Ramos (cell line): Measurements from ENCODE around the gene WARS2.
"Not testable (repeated sequence)": the region's sequence is repeated elsewhere in the genome, so short reads cannot be mapped to it uniquely, and the experiment has no call there.

Experiments
- in situ Hi-C: fragments of 300-500 bp; cut with MboI; formaldehyde crosslinking; loops from one replicate; pipeline ENCODE4 v1.14.3; 2022; ENCODE audit warnings: low sequenced_read_pairs; ENCODE audit not compliant: unreplicated experiment

WARS2 gene

GRCh38 chr1:119141020-119141424 lies 569 bp upstream of the WARS2 start:
- in situ Hi-C loops, result no loop called here

- in situ Hi-C loops, result no loop called here
Measured at GRCh38 chr1:119139857-119140176, 636 bp downstream of the WARS2 start.

DNA sequence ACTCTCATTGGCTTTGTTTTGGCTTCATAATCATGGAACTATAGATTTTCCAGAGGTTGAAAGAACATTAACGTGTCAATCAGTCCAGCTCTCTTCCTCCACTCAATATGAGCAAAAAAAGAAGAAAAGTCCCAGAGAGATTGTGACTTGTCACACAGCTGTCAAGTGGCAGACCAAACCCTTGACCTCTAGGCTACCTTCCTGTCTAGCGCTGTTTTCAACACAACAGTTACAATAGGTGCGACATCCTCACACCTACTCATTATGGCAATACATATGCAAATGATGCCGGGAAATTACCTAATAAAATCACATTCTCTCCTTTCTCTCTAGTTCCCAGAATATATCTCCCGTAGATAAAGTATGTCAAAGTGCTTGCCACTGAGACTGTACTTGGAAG lies 1.1 kb downstream of the WARS2 start:
- in situ Hi-C loops, result no loop called here

DNA sequence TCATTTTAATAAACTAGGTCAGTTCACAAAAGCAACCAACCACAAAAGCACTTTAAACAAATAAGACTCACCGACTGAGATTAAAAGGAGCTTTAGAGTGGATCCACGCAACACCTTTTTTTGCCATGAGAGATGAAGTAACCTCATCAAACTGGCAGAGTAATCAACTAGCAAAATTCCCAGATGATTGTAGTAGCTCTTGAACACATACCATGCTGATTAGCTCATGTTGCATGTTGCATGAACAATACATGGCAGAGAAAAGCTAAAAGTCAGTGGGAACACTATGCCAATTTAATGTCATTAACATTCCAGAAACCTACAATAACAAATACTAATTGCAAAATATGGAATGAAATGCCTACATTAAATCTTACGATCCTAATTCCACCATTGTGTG lies 4.1 kb downstream of the WARS2 start:
- in situ Hi-C loops, result no loop called here

DNA sequence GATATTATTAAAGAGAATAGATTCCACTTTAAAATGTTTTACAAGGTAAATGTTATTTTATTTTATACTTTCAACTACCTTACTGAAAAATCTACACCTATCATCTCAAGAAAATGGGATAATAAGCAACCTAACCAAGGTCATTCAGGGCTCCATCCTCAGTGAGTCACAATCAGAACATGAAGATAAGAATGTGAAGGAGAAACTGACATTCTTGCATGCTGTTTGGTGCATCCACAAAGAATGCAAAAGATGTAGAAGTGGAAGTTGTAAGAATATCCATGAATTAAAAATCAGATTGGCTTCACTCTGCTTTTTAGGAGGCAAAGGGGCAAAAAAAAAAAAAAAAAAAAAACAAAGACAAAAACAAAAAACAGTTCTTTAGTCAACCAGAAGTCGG lies 6.5 kb downstream of the WARS2 start:
- in situ Hi-C loops, result no loop called here

DNA sequence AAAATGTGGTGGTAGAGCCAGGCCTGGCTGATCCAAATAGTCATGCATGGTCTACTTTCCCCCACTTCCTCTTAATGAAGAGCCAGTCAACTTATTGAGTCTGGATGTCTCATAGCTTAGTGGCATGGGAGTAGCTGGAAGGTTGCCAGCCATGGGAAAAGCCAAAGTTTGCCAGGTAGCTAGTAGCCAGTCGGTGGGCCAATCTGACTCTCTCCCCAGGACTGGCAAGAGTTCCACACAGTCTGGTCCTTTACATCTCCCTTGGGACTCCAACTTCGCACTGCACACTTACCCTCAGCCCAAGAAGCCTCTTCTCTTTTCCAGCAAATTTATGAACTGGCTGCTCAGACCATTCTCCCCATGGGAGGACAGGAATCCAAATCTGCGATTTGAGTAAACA lies 8.3 kb downstream of the WARS2 start:
- in situ Hi-C loops, result no loop called here

DNA sequence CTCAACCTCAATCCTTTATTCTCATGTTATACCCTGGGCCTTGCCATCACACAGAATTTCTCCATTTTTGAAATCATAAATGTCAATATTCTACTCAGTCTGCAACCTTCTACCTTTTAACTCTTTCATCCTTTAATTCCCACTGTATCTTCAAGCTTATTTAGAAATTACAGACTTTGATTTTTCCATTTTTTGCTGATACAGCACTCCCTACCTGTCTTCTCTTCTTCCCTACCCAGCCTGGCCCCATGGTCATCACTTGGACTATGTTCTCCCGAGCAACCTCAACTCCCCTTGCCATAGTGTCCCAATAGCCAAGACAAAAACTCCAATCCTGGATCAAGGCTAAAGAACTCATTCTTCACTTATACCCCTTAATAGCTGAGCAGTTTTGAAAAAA lies 14.6 kb downstream of the WARS2 start:
- in situ Hi-C loops, result no loop called here

GRCh38 chr1:119124764-119125163 lies 15.7 kb downstream of the WARS2 start:
- in situ Hi-C loops, result no loop called here

GRCh38 chr1:119121872-119122271 lies 18.6 kb downstream of the WARS2 start:
- in situ Hi-C loops, result not testable (repeated sequence)

GRCh38 chr1:119116725-119117124 lies 23.7 kb downstream of the WARS2 start:
- in situ Hi-C loops, result no loop called here

DNA sequence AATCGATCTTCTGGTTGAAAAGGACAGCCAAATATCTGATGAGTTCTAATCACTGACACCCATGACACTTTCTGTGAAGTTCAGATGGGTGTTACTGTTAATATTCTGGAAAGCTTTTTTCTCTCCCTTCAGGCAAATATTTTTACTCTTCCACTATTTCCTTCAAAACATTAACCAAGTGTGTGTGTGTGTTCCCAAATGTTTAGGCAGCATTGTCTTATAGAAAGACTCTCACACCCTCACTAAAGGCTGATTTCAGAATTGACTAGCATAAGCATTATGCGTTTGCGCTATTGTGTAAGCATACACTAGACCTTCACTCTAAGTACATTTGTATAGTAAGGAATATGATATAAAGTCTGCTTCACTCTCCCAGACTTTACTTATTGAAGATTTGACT lies 24.7 kb downstream of the WARS2 start:
- in situ Hi-C loops, result no loop called here

- in situ Hi-C loops, result no loop called here
Measured at GRCh38 chr1:119115311-119115710, 25.1 kb downstream of the WARS2 start.

DNA sequence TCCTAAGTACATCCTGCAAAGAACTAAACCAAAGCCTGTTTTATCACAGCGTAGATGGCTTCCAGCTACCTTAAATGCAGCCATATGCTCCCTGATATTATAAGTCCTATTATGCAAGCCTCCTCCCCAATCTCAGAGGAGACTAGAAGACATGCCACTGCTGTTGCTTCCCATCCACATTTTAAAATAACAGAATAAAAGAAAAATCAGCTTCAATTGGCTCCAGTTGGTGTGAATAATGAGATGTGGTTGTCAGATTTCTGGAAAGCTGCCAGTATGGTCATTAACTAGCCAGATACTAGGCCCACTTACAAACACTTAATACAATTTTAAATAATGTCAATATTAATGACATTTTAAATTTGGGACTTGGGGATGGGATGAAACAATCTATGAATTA lies 25.7 kb downstream of the WARS2 start:
- in situ Hi-C loops, result no loop called here

DNA sequence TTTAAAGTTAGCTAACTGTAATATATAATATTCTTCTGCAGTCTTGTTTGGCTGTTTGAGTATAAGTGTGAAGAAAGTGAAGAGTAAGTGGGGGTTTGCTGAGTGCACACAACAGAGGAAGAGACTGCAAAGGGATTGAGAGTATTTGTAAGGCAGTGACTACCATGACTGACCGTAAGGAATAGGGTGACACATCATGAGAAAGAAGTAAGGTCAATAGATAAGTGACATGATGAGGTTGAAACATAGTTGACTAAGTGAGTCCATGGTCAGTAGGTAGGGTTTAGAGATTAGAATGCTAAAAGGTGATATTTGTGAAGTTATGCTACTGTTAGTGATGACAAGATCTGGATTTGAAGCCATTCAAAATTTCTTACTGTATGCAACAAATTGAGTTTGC lies 27.7 kb downstream of the WARS2 start:
- in situ Hi-C loops, result no loop called here

GRCh38 chr1:119112244-119112643 lies 28.2 kb downstream of the WARS2 start:
- in situ Hi-C loops, result no loop called here

GRCh38 chr1:119108988-119109387 lies 31.5 kb downstream of the WARS2 start:
- in situ Hi-C loops, result no loop called here

DNA sequence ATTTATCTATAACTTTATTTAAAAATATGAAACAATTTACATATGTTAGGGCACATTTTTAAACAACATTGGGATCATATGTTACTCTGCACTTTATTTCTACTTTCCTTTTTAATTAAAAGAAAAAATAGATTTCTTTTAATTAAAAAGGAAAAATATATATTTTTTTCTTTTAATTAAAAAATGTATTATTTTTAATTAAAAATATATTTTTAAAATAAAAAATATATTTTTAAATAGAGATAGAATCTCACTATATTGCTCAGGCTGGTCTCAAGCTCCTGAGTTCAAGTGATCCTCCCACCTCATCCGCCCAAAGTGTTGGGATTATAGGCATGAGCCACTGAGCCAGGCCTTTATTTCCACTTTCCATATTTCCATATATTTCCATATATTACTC lies 36.7 kb downstream of the WARS2 start:
- in situ Hi-C loops, result no loop called here

DNA sequence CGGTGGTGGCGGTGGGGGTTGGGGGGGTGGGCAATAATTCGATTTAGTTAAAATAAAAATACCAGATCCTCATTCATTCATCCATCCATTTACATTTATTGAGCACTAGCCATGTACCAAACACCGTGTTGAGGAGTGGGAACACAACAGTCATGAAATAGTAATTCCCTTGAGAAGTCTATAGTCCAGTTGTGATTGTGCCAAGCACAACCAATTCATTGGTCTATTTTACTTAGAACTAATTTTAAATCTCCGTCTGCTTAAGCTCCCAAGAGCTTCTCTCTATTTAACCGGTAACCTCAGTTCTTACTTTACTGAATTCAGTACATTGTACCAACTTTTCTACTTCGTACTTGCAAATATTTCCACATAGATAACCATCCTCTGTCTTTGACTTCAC lies 38.4 kb downstream of the WARS2 start:
- in situ Hi-C loops, result no loop called here

- in situ Hi-C loops, result no loop called here
Measured at GRCh38 chr1:119101563-119101962, 38.9 kb downstream of the WARS2 start.

- in situ Hi-C loops, result no loop called here
Measured at GRCh38 chr1:119099775-119100174, 40.7 kb downstream of the WARS2 start.

DNA sequence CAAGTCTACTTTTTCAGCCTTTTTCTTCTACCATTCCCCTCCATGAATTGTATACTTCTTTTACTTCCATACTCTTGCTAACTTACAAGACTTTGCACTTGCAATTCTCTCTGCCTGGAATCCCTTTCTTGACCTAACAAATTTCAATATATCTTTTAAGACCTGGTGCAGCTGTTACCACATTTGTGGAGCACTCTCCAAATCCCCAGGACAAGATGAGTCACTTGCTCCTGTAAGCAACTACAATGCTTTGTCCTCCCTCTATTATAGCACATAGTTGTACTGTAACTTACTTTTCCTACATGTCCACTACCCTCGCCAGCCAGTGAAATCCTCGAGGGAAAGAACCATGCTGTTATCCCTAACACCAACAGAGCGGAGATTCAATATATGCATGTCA lies 43.1 kb downstream of the WARS2 start:
- in situ Hi-C loops, result no loop called here

GRCh38 chr1:119093721-119094120 lies 46.7 kb downstream of the WARS2 start:
- in situ Hi-C loops, result no loop called here

- in situ Hi-C loops, result no loop called here
Measured at GRCh38 chr1:119091618-119092017, 48.8 kb downstream of the WARS2 start.
